Measurements from ENCODE around the gene ARSG.

DNA sequence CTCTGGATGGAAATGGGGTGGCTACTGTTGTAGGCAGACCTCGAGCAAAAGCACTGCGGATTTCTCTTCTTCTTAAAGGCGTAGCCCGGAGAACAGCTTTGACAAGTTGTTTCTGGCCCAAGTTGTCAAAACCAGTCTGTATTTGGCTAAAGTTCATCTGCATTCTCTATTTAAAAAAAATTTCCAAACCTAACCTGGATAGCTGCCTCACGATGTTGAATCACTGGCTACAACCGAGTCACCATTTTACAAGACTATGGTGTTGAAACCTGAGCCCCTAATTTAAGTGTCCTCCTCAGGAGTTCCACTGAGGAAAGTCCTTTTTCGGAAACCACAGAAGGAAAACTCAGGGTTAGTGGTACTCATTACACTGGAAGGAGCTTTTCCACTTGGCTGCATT, 1.8 kb upstream of the ARSG start:
- TF ChIP-seq, protein P1, sequence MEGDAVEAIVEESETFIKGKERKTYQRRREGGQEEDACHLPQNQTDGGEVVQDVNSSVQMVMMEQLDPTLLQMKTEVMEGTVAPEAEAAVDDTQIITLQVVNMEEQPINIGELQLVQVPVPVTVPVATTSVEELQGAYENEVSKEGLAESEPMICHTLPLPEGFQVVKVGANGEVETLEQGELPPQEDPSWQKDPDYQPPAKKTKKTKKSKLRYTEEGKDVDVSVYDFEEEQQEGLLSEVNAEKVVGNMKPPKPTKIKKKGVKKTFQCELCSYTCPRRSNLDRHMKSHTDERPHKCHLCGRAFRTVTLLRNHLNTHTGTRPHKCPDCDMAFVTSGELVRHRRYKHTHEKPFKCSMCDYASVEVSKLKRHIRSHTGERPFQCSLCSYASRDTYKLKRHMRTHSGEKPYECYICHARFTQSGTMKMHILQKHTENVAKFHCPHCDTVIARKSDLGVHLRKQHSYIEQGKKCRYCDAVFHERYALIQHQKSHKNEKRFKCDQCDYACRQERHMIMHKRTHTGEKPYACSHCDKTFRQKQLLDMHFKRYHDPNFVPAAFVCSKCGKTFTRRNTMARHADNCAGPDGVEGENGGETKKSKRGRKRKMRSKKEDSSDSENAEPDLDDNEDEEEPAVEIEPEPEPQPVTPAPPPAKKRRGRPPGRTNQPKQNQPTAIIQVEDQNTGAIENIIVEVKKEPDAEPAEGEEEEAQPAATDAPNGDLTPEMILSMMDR (IDR thresholded peaks at IDR 0.05; ENCODE audit: insufficient read depth, low read length, poor library complexity, severe bottlenecking), result no peak
- TF ChIP-seq EZH2phosphoT487 (conservative IDR thresholded peaks at IDR 0.05; ENCODE audit: low read length), result no peak

All from SU-DHL-6 (cell line).